ENCODE data around the gene AKAP6. TPM values are rescaled to one million over a fixed set of nuclear protein-coding genes. Genes with fewer than 3 reads are reported as not detected.

AKAP6 gene
- total and polyA plus RNA-seq, 2 experiments from 2014 or later: 0.38 to 0.42 TPM

DNA sequence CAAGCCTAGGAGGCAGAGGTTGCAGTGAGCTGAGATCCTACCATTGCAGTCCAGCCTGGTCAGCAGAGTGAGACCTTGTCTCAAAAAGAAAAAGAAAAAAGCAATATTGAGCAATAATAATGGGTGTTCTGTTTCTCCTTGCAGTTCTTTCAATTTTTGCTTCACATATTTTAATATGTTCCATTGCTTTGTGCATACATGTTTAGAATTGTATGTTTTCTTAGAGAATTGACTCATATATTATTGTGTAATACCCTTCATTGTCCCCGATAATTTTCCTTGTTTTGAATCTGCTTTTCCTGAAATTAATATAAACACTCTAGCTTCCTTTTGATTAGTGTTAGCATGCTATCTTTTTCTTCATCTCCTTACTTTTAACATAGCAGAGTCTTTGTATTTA is 471.2 kb downstream of the AKAP6 start (continued):
- TF ChIP-seq, protein P1, sequence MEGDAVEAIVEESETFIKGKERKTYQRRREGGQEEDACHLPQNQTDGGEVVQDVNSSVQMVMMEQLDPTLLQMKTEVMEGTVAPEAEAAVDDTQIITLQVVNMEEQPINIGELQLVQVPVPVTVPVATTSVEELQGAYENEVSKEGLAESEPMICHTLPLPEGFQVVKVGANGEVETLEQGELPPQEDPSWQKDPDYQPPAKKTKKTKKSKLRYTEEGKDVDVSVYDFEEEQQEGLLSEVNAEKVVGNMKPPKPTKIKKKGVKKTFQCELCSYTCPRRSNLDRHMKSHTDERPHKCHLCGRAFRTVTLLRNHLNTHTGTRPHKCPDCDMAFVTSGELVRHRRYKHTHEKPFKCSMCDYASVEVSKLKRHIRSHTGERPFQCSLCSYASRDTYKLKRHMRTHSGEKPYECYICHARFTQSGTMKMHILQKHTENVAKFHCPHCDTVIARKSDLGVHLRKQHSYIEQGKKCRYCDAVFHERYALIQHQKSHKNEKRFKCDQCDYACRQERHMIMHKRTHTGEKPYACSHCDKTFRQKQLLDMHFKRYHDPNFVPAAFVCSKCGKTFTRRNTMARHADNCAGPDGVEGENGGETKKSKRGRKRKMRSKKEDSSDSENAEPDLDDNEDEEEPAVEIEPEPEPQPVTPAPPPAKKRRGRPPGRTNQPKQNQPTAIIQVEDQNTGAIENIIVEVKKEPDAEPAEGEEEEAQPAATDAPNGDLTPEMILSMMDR (conservative IDR thresholded peaks at IDR 0.05; ENCODE audit: low read depth in 2 of 2): no peak
- no peak for TF ChIP-seq JUNB (IDR thresholded peaks at IDR 0.05; ENCODE audit: unreplicated experiment)
- TF ChIP-seq EZH2phosphoT487 (IDR thresholded peaks at IDR 0.05; ENCODE audit: unreplicated experiment): no peak
- TF ChIP-seq, protein P2, sequence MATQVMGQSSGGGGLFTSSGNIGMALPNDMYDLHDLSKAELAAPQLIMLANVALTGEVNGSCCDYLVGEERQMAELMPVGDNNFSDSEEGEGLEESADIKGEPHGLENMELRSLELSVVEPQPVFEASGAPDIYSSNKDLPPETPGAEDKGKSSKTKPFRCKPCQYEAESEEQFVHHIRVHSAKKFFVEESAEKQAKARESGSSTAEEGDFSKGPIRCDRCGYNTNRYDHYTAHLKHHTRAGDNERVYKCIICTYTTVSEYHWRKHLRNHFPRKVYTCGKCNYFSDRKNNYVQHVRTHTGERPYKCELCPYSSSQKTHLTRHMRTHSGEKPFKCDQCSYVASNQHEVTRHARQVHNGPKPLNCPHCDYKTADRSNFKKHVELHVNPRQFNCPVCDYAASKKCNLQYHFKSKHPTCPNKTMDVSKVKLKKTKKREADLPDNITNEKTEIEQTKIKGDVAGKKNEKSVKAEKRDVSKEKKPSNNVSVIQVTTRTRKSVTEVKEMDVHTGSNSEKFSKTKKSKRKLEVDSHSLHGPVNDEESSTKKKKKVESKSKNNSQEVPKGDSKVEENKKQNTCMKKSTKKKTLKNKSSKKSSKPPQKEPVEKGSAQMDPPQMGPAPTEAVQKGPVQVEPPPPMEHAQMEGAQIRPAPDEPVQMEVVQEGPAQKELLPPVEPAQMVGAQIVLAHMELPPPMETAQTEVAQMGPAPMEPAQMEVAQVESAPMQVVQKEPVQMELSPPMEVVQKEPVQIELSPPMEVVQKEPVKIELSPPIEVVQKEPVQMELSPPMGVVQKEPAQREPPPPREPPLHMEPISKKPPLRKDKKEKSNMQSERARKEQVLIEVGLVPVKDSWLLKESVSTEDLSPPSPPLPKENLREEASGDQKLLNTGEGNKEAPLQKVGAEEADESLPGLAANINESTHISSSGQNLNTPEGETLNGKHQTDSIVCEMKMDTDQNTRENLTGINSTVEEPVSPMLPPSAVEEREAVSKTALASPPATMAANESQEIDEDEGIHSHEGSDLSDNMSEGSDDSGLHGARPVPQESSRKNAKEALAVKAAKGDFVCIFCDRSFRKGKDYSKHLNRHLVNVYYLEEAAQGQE (IDR thresholded peaks at IDR 0.05; ENCODE audit: unreplicated experiment): no peak
- no peak for TF ChIP-seq ZNF331 (CRISPR knock-in tag; IDR thresholded peaks at IDR 0.05; ENCODE audit: low read depth)
- no peak for TF ChIP-seq POLR2AphosphoS5 (IDR thresholded peaks at IDR 0.05; ENCODE audit: low read depth)
- TF ChIP-seq, protein P3, sequence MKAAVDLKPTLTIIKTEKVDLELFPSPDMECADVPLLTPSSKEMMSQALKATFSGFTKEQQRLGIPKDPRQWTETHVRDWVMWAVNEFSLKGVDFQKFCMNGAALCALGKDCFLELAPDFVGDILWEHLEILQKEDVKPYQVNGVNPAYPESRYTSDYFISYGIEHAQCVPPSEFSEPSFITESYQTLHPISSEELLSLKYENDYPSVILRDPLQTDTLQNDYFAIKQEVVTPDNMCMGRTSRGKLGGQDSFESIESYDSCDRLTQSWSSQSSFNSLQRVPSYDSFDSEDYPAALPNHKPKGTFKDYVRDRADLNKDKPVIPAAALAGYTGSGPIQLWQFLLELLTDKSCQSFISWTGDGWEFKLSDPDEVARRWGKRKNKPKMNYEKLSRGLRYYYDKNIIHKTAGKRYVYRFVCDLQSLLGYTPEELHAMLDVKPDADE (IDR thresholded peaks at IDR 0.05): no peak

DNA sequence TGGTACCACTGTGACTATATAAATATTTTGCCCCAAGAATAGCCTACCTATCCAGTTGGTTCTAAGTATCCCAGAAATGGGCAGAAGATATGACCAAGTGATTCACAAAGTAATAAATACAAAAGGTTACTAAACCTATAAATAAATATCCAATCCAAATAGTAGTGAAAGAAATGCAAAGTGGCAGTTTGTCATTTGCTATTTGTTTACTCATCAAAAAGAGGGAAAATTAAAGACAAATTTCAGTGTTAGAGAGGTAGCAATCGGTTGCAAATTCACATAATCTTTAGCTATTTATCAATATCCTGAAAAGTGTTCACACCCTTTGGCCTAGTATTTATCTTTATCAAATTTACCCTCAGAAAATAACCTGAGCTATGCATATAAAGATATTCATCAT is 473.2 kb downstream of the AKAP6 start:
- Mint-ChIP-seq H3K36me3 (ENCODE audit: low read depth) (peaks cover 44% of the 10 kb centered on the region; the same call in 2 of the 3 replicates), H3K27ac (no peak overlapping the region), H3K9me3 (peaks cover 62% of the 10 kb centered on the region), H3K27me3 (ENCODE audit: insufficient read depth, low read depth, poor library complexity) (no peaks in the 10 kb centered on the region), H3K4me1 (no peaks in the 10 kb centered on the region), H3K4me3 (no peak overlapping the region)
- Histone ChIP-seq H3K4me1 (ENCODE audit: insufficient read depth) (no peaks in the 10 kb centered on the region), H4K20me1 (replicated peaks; ENCODE audit: insufficient read depth) (no peaks in the 10 kb centered on the region), H3F3A (replicated peaks; ENCODE audit: low read depth) (no peaks in the 10 kb centered on the region), H3K9me2 (ENCODE audit: insufficient read depth) (no peaks in the 10 kb centered on the region), H3K4me2 (no peak overlapping the region), H3K79me2 (replicated peaks; ENCODE audit: insufficient read depth) (no peaks in the 10 kb centered on the region), H3K27ac (ENCODE audit: low read depth) (no peak overlapping the region), H3K36me3 (ENCODE audit: insufficient read depth) (peaks cover 17% of the 10 kb centered on the region; the same call in 1 of the 2 replicates), H2AFZ (no peak overlapping the region), H3K27me3 (ENCODE audit: insufficient read depth) (no peaks in the 10 kb centered on the region), H3K4me3 (no peak overlapping the region)
- DNase-seq (ENCODE audit: low spot score) (no peak), ATAC-seq (no peak)
- TF ChIP-seq, protein P4, sequence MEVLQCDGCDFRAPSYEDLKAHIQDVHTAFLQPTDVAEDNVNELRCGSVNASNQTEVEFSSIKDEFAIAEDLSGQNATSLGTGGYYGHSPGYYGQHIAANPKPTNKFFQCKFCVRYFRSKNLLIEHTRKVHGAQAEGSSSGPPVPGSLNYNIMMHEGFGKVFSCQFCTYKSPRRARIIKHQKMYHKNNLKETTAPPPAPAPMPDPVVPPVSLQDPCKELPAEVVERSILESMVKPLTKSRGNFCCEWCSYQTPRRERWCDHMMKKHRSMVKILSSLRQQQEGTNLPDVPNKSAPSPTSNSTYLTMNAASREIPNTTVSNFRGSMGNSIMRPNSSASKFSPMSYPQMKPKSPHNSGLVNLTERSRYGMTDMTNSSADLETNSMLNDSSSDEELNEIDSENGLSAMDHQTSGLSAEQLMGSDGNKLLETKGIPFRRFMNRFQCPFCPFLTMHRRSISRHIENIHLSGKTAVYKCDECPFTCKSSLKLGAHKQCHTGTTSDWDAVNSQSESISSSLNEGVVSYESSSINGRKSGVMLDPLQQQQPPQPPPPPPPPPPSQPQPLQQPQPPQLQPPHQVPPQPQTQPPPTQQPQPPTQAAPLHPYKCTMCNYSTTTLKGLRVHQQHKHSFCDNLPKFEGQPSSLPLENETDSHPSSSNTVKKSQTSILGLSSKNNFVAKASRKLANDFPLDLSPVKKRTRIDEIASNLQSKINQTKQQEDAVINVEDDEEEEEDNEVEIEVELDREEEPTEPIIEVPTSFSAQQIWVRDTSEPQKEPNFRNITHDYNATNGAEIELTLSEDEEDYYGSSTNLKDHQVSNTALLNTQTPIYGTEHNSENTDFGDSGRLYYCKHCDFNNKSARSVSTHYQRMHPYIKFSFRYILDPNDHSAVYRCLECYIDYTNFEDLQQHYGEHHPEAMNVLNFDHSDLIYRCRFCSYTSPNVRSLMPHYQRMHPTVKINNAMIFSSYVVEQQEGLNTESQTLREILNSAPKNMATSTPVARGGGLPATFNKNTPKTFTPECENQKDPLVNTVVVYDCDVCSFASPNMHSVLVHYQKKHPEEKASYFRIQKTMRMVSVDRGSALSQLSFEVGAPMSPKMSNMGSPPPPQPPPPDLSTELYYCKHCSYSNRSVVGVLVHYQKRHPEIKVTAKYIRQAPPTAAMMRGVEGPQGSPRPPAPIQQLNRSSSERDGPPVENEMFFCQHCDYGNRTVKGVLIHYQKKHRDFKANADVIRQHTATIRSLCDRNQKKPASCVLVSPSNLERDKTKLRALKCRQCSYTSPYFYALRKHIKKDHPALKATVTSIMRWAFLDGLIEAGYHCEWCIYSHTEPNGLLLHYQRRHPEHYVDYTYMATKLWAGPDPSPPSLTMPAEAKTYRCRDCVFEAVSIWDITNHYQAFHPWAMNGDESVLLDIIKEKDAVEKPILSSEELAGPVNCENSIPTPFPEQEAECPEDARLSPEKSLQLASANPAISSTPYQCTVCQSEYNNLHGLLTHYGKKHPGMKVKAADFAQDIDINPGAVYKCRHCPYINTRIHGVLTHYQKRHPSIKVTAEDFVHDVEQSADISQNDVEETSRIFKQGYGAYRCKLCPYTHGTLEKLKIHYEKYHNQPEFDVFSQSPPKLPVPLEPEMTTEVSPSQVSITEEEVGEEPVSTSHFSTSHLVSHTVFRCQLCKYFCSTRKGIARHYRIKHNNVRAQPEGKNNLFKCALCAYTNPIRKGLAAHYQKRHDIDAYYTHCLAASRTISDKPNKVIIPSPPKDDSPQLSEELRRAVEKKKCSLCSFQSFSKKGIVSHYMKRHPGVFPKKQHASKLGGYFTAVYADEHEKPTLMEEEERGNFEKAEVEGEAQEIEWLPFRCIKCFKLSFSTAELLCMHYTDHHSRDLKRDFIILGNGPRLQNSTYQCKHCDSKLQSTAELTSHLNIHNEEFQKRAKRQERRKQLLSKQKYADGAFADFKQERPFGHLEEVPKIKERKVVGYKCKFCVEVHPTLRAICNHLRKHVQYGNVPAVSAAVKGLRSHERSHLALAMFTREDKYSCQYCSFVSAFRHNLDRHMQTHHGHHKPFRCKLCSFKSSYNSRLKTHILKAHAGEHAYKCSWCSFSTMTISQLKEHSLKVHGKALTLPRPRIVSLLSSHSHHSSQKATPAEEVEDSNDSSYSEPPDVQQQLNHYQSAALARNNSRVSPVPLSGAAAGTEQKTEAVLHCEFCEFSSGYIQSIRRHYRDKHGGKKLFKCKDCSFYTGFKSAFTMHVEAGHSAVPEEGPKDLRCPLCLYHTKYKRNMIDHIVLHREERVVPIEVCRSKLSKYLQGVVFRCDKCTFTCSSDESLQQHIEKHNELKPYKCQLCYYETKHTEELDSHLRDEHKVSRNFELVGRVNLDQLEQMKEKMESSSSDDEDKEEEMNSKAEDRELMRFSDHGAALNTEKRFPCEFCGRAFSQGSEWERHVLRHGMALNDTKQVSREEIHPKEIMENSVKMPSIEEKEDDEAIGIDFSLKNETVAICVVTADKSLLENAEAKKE (CRISPR knock-in tag; IDR thresholded peaks at IDR 0.05): no peak
- TF ChIP-seq ZNF331 (CRISPR knock-in tag; IDR thresholded peaks at IDR 0.05; ENCODE audit: low read depth) (no peak), CREB1 (CRISPR knock-in tag; IDR thresholded peaks at IDR 0.05; ENCODE audit: low read depth) (no peak), NANOG (IDR thresholded peaks at IDR 0.05; ENCODE audit: borderline replicate concordance) (no peak), EZH2 (IDR thresholded peaks at IDR 0.05; ENCODE audit: low read depth, unreplicated experiment) (no peak), EZH2phosphoT487 (IDR thresholded peaks at IDR 0.05; ENCODE audit: unreplicated experiment) (no peak), JUNB (IDR thresholded peaks at IDR 0.05; ENCODE audit: unreplicated experiment) (no peak)
- TF ChIP-seq, protein P3 (IDR thresholded peaks at IDR 0.05): no peak

Measured in GM23338 (cell line).